A549 (cell line): ENCODE results near the gene DNM1. TPM values are rescaled to one million over a fixed set of nuclear protein-coding genes. Genes with fewer than 3 reads are reported as not detected.

Source experiments
- ATAC-seq, 2 experiments: fragments of 200-7000 bp in 1 of 2; fragments of >200 bp in 1 of 2; cut with Nextera tagmentation in 1 of 2; cut with Tn5 transposase in 1 of 2; 3 replicates each; pipeline versions ENCODE4 v1.8.0 to v1.9.1; 2018 to 2020; ENCODE audit warnings: mild to moderate bottlenecking in 1 of 2, moderate library complexity in 1 of 2
- CTCF ChIA-PET: fragments of 300-600 bp; sonication (Branson Sonifier 250); formaldehyde crosslinking; extraction: SDS; loops from one replicate; lab custom pipeline; 2021; ENCODE audit warnings: antibody characterized with exemption, inconsistent platforms; lab: Yijun Ruan, JAX
- POLR2A ChIA-PET: fragments of 350-600 bp; formaldehyde crosslinking; extraction: SDS; loops from one replicate; lab custom pipeline; 2021; ENCODE audit warnings: antibody characterized with exemption, inconsistent platforms; lab: Yijun Ruan, JAX
- DNase-seq, 2 experiments: peaks; one replicate each; pipeline versions ENCODE4 v3.0.0 to v3.0.0-alpha.2; 2011 to 2016; ENCODE audit warnings: low read depth in 1 of 2, low spot score in 1 of 2
- FAIRE-seq: peaks from 2 replicates; lab custom pipeline; 2011; peaks lifted over from hg19 to GRCh38; lab: Jason Lieb, UNC
- H3K27ac ChIP-seq, 2 experiments: fragments of >200 bp; sonication (Bioruptor Twin); formaldehyde crosslinking; 3 replicates each; pipeline ENCODE4 v1.5.1; 2016 to 2017
- H3K4me1 ChIP-seq: fragments of >200 bp; sonication (Bioruptor Twin); formaldehyde crosslinking; 3 replicates; pipeline ENCODE4 v1.6.1; 2016
- H3K4me2 ChIP-seq: fragments of >200 bp; sonication (Bioruptor Twin); formaldehyde crosslinking; 3 replicates; pipeline ENCODE4 v1.6.1; 2016
- H3K4me3 ChIP-seq: fragments of >200 bp; sonication (Bioruptor Twin); formaldehyde crosslinking; 3 replicates; pipeline ENCODE4 v1.5.1; 2016
- H3K9me3 ChIP-seq: fragments of >200 bp; sonication (Bioruptor Twin); formaldehyde crosslinking; 3 replicates; pipeline ENCODE4 v1.6.1; 2016
- ATOH8 ChIP-seq: fragments of 250-450 bp; sonication (Bioruptor Pico); IDR thresholded peaks from 2 replicates; pipeline ENCODE4 v1.5.0; 2020; ENCODE audit warnings: low read depth, mild to moderate bottlenecking, moderate library complexity
- EHF ChIP-seq: fragments of 250-450 bp; sonication (Bioruptor Pico); IDR thresholded peaks from 2 replicates; pipeline ENCODE4 v1.5.0; 2020; ENCODE audit warnings: mild to moderate bottlenecking
- ELK1 ChIP-seq: fragments of 150-350 bp; IDR thresholded peaks from 2 replicates; pipeline ENCODE4 v1.6.1; 2014; ENCODE audit warnings: low read depth, mild to moderate bottlenecking, low read length
- EP300 ChIP-seq, 2 experiments: fragments of >200 bp; sonication (Bioruptor Twin); formaldehyde crosslinking; IDR thresholded peaks; 2 replicates in 1 of 2; 3 replicates in 1 of 2; pipeline ENCODE4 v1.6.1; 2016 to 2017
- ESRRA ChIP-seq: fragments of 150-350 bp; IDR thresholded peaks from 2 replicates; pipeline ENCODE4 v1.6.1; 2014; ENCODE audit warnings: mild to moderate bottlenecking, low read length, borderline replicate concordance
- FOXS1 ChIP-seq: fragments of 250-450 bp; sonication (Bioruptor Pico); IDR thresholded peaks from 2 replicates; pipeline ENCODE4 v1.5.0; 2020; ENCODE audit warnings: mild to moderate bottlenecking, moderate library complexity
- HES2 ChIP-seq: fragments of >200 bp; sonication (Bioruptor Twin); formaldehyde crosslinking; IDR thresholded peaks from 2 replicates; pipeline ENCODE4 v1.6.1; 2016
- HEYL ChIP-seq: fragments of 250-450 bp; sonication (Bioruptor Pico); IDR thresholded peaks from 2 replicates; pipeline ENCODE4 v1.8.0; 2021; ENCODE audit warnings: mild to moderate bottlenecking, moderate library complexity
- HOXA7 ChIP-seq: fragments of 250-450 bp; sonication (Bioruptor Pico); IDR thresholded peaks from 2 replicates; pipeline ENCODE4 v1.5.0; 2020; ENCODE audit warnings: mild to moderate bottlenecking, moderate library complexity
- HOXB13 ChIP-seq: fragments of 250-450 bp; sonication (Bioruptor Pico); IDR thresholded peaks from 2 replicates; pipeline ENCODE4 v1.5.0; 2020; ENCODE audit warnings: low read depth, mild to moderate bottlenecking, moderate library complexity
- JUN ChIP-seq, 2 experiments: fragments of >200 bp; sonication (Bioruptor Twin); formaldehyde crosslinking; IDR thresholded peaks; 2 replicates in 1 of 2; 3 replicates in 1 of 2; pipeline ENCODE4 v1.6.1; 2016 to 2017
- JUNB ChIP-seq: fragments of >200 bp; sonication (Bioruptor Twin); formaldehyde crosslinking; IDR thresholded peaks from 2 replicates; pipeline ENCODE4 v1.6.1; 2016
- KDM5A ChIP-seq: fragments of 200-600 bp; sonication (generic); IDR thresholded peaks from 2 replicates; pipeline ENCODE4 v1.6.1; 2016; ENCODE audit warnings: antibody characterized with exemption, mild to moderate bottlenecking
- MAFK ChIP-seq: fragments of 450-650 bp; IDR thresholded peaks from 2 replicates; pipeline ENCODE4 v1.6.1; 2014; ENCODE audit not compliant: partially characterized antibody
- NR3C1 ChIP-seq: fragments of >200 bp; sonication (Bioruptor Twin); formaldehyde crosslinking; IDR thresholded peaks from 3 replicates; pipeline ENCODE4 v1.6.1; 2017
- PBX3 ChIP-seq: IDR thresholded peaks from 2 replicates; pipeline ENCODE4 v1.6.1; 2012
- RAD21 ChIP-seq, 2 experiments: fragments of >200 bp in 1 of 2; sonication (Bioruptor Twin) in 1 of 2; formaldehyde crosslinking in 1 of 2; IDR thresholded peaks in 1 of 2; conservative IDR thresholded peaks in 1 of 2; 2 replicates in 1 of 2; 3 replicates in 1 of 2; pipeline ENCODE4 v1.6.1; 2012 to 2018; ENCODE audit warnings: inconsistent platforms in 1 of 2
- SMC3 ChIP-seq: fragments of >200 bp; sonication (Bioruptor Twin); formaldehyde crosslinking; IDR thresholded peaks from 3 replicates; pipeline ENCODE4 v1.6.1; 2018; ENCODE audit warnings: inconsistent platforms
- SREBF2 ChIP-seq: fragments of 450-650 bp; IDR thresholded peaks from 2 replicates; pipeline ENCODE4 v1.6.1; 2014; ENCODE audit warnings: mild to moderate bottlenecking, moderate library complexity
- USF2 ChIP-seq: fragments of 450-650 bp; IDR thresholded peaks from 2 replicates; pipeline ENCODE4 v1.6.1; 2014; ENCODE audit warnings: antibody characterized with exemption
- ZFP36 ChIP-seq: fragments of 450-650 bp; IDR thresholded peaks from 2 replicates; pipeline ENCODE4 v1.6.1; 2014; ENCODE audit warnings: borderline replicate concordance; ENCODE audit not compliant: partially characterized antibody
- WGBS: methylation state at CpG from one replicate; pipeline ENCODE4 v1.1.6; 2017; ENCODE audit errors: missing lambda C conversion rate; 5-methylcytosine and 5-hydroxymethylcytosine counted together
- polyA plus RNA-seq, 4 experiments: library from polyadenylated mRNA; depleted of rRNA in 3 of 4; stranded (reverse); fragments of >200 nt; fragmentation: RNase III in 1 of 4; extraction: RNeasy Plus Mini Kit Qiagen cat#74134 plus additional on column Dnase treatment in 1 of 4; gene quantifications; 2 replicates in 3 of 4; 3 replicates in 1 of 4; pipeline ENCODE4 v1.2.3, GENCODE V29; 2011 to 2017

Gene DNM1
- polyA plus RNA-seq, 2 of the 4 experiments (the other 2 are of a cell fraction), result 60.2 to 139 TPM

GRCh38 chr9:128245421-128246151 lies 42.4 kb downstream of the DNM1 start:
- CTCF ChIA-PET, result interaction anchor here (1.4 to 3.2 kb wide), 2 partner anchors 10 to 24 kb away, joined by 3 to 21 read pairs; no protein-coding TSS in a partner anchor
- WGBS, result 87% methylated on average over 13 of the region's 13 CpGs
- DNase-seq, result no peak

GRCh38 chr9:128246471-128246870 lies 43.3 kb downstream of the DNM1 start:
- DNase-seq (no peak), ATAC-seq (no peak), FAIRE-seq (no peak)
- Histone ChIP-seq H3K9me3 (no peaks in the 10 kb centered on the region), H3K4me2 (no peak overlapping the region), H3K4me3 (no peak overlapping the region), H3K27ac (no peak overlapping the region), H3K4me1 (no peaks in the 10 kb centered on the region)
- ChIA-PET POLR2A (no interaction called here), CTCF (interaction anchor here (1.1 to 3.2 kb wide), 3 partner anchors 9 to 25 kb away, joined by 3 to 21 read pairs (median 3); no protein-coding TSS in a partner anchor)
- TF ChIP-seq NR3C1 (no peak), HOXB13 (CRISPR knock-in tag) (no peak), MAFK (peak; percentile 27), ATOH8 (no peak), JUN (IDR thresholded peaks at IDR 0.05) (no peak), ELK1 (no peak), USF2 (no peak), SMC3 (no peak)
- TF ChIP-seq, all 56 proteins: peak for 1
- 92% methylated on average over 2 of the region's 2 CpGs for WGBS

More at GRCh38 chr9:128245421-128246151, 42.4 kb downstream of the DNM1 start:
- no peak for FAIRE-seq
- no peak overlapping the region for H3K4me3 ChIP-seq
- H3K27ac ChIP-seq, result no peak overlapping the region
- no peak overlapping the region for H3K4me2 ChIP-seq
- no peak for TF ChIP-seq SMC3
- ATAC-seq, result no peak
- POLR2A ChIA-PET, result no interaction called here
- H3K9me3 ChIP-seq, result no peaks in the 10 kb centered on the region
- H3K4me1 ChIP-seq, result no peaks in the 10 kb centered on the region

- no peak for FAIRE-seq
- ChIA-PET POLR2A (no interaction called here), CTCF (interaction anchor here (1.1 to 3.2 kb wide), 2 partner anchors 8 to 12 kb away, joined by 3 to 21 read pairs; no protein-coding TSS in a partner anchor)
- Histone ChIP-seq H3K9me3 (no peaks in the 10 kb centered on the region), H3K4me2 (no peak overlapping the region), H3K4me1 (no peaks in the 10 kb centered on the region), H3K27ac (no peak overlapping the region), H3K4me3 (no peak overlapping the region)
- DNase-seq, result no peak
- TF ChIP-seq HOXA7 (CRISPR knock-in tag) (no peak), ZFP36 (no peak), ESRRA (no peak), PBX3 (no peak), KDM5A (no peak), SREBF2 (no peak), HES2 (no peak), RAD21 (conservative IDR thresholded peaks at IDR 0.05 in 1 of 2, IDR thresholded peaks at IDR 0.05 in 1 of 2) (no peak), EP300 (IDR thresholded peaks at IDR 0.05) (no peak), HEYL (no peak), ATOH8 (no peak), JUN (IDR thresholded peaks at IDR 0.05) (no peak), JUNB (no peak), HOXB13 (CRISPR knock-in tag) (no peak), EHF (no peak), FOXS1 (CRISPR knock-in tag) (no peak)
- WGBS, result 95% methylated on average over 5 of the region's 5 CpGs
- ATAC-seq, result no peak
Measured at GRCh38 chr9:128247226-128247803, 44.1 kb downstream of the DNM1 start.
